Esophagus muscularis mucosa (tissue), 4 donors: Measurements from ENCODE around the gene DBR1.

ENCODE experiments used
- EP300 ChIP-seq: sonication (generic); formaldehyde crosslinking; IDR thresholded peaks from one replicate; pipeline ENCODE4 v1.6.1; 2017; ENCODE audit warnings: antibody characterized with exemption
- POLR2A ChIP-seq: fragments of 450-650 bp; IDR thresholded peaks from one replicate; pipeline ENCODE4 v1.6.1; 2017; ENCODE audit warnings: antibody characterized with exemption, moderate library complexity, mild to moderate bottlenecking, low read depth
- TF ChIP-seq, protein P1 (sequence below), 3 experiments: fragments of 200-600 bp in 2 of 3; fragments of 450-650 bp in 1 of 3; sonication (generic) in 2 of 3; IDR thresholded peaks; one replicate each; pipeline ENCODE4 v1.5.1; 2017 to 2019; ENCODE audit warnings: antibody characterized with exemption in 3 of 3, mild to moderate bottlenecking in 2 of 3, moderate library complexity in 1 of 3

DNA sequence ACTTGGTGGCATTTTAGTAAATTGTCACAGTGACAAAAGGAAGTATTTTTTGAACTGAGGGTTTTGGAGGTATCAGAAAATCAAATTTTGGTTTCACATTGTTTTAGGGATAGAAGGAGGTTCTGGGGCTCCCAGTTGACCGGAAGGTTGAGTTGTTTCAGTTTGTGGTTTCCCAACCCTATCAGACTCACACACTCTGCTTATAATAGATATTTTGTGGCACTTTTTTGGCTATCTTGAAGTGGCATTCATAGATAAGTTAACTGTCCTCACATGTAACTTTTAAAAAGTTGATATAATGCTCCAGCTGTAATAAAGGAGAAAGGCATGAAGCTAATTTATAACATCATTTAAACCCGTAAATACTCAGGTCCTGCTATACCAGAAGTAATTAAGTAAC is 25.1 kb upstream of the DBR1 start:
- TF ChIP-seq, protein P1, sequence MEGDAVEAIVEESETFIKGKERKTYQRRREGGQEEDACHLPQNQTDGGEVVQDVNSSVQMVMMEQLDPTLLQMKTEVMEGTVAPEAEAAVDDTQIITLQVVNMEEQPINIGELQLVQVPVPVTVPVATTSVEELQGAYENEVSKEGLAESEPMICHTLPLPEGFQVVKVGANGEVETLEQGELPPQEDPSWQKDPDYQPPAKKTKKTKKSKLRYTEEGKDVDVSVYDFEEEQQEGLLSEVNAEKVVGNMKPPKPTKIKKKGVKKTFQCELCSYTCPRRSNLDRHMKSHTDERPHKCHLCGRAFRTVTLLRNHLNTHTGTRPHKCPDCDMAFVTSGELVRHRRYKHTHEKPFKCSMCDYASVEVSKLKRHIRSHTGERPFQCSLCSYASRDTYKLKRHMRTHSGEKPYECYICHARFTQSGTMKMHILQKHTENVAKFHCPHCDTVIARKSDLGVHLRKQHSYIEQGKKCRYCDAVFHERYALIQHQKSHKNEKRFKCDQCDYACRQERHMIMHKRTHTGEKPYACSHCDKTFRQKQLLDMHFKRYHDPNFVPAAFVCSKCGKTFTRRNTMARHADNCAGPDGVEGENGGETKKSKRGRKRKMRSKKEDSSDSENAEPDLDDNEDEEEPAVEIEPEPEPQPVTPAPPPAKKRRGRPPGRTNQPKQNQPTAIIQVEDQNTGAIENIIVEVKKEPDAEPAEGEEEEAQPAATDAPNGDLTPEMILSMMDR (IDR thresholded peaks at IDR 0.05) = no peak
- TF ChIP-seq EP300 (no peak), POLR2A (no peak)
